PC-3 (cell line): ENCODE results near the gene LRRC45. TPM values are rescaled to one million over a fixed set of nuclear protein-coding genes. Genes with fewer than 3 reads are reported as not detected.
A peak's percentile ranks its signal among the peaks of the same experiment; 100 is the strongest.

Experiments used
- ATAC-seq: fragments of 200-7000 bp; cut with Tn5 transposase; 2 replicates; pipeline ENCODE4 v1.9.1; 2020; ENCODE audit warnings: mild to moderate bottlenecking, moderate library complexity
- Bru-seq: library from RNA; stranded (reverse); fragments of 400-500 nt; gene quantifications from one replicate; lab custom pipeline; 2021; lab: Mats Ljungman, UMichigan
- BruChase-seq, 2 experiments: library from RNA; stranded (reverse); fragments of 400-500 nt; gene quantifications; one replicate each; lab custom pipeline; 2021; lab: Mats Ljungman, UMichigan
- BruUV-seq: library from RNA; stranded (reverse); fragments of 400-500 nt; replicated peaks from 2 replicates; lab custom pipeline; 2021; lab: Mats Ljungman, UMichigan
- CTCF ChIA-PET: fragments of 300-600 bp; sonication (Branson Sonifier 250); formaldehyde crosslinking; loops from one replicate; lab custom pipeline; 2022; ENCODE audit warnings: antibody characterized with exemption; lab: Charles Lee
- POLR2A ChIA-PET: fragments of 300-600 bp; sonication (Branson Sonifier 250); formaldehyde crosslinking; loops from one replicate; lab custom pipeline; 2022; ENCODE audit warnings: antibody characterized with exemption; ENCODE audit not compliant: unreplicated experiment; lab: Charles Lee
- DNase-seq: peaks from one replicate; pipeline ENCODE4 v3.0.0-alpha.2; 2015
- H2AFZ ChIP-seq: fragments of 300-600 bp; sonication (generic); 2 replicates; pipeline ENCODE4 v1.6.0; 2016; ENCODE audit warnings: antibody characterized with exemption, low read length
- H3F3A ChIP-seq: fragments of 300-600 bp; sonication (generic); one replicate; pipeline ENCODE4 v1.6.0; 2017; ENCODE audit warnings: antibody characterized with exemption, low read length, control low read depth, mild to moderate bottlenecking; ENCODE audit not compliant: unreplicated experiment
- H3K27ac ChIP-seq: fragments of 300-600 bp; sonication (generic); 2 replicates; pipeline ENCODE4 v1.5.1; 2016; ENCODE audit warnings: mild to moderate bottlenecking, low read length
- H3K27me3 ChIP-seq: fragments of 300-600 bp; sonication (generic); 2 replicates; pipeline ENCODE4 v1.6.1; 2016; ENCODE audit warnings: low read length, mixed read lengths
- H3K36me3 ChIP-seq: fragments of 300-600 bp; sonication (generic); 2 replicates; pipeline ENCODE4 v1.6.1; 2016; ENCODE audit warnings: low read depth, mixed run types, low read length, mixed read lengths
- H3K4me1 ChIP-seq: fragments of 300-600 bp; sonication (generic); 2 replicates; pipeline ENCODE4 v1.5.1; 2016; ENCODE audit warnings: low read length; ENCODE audit not compliant: insufficient read depth
- H3K4me2 ChIP-seq: fragments of 300-600 bp; sonication (generic); 2 replicates; pipeline ENCODE4 v1.6.0; 2016; ENCODE audit warnings: low read length
- H3K4me3 ChIP-seq: fragments of 300-600 bp; sonication (generic); 2 replicates; pipeline ENCODE4 v1.5.1; 2016; ENCODE audit warnings: mild to moderate bottlenecking, low read length, mixed read lengths
- H3K79me2 ChIP-seq: fragments of 300-600 bp; sonication (generic); 2 replicates; pipeline ENCODE4 v1.6.1; 2017; ENCODE audit warnings: low read length, mixed read lengths
- H3K9ac ChIP-seq: fragments of 300-600 bp; sonication (generic); 2 replicates; pipeline ENCODE4 v1.6.0; 2016; ENCODE audit warnings: mild to moderate bottlenecking, low read length
- H3K9me2 ChIP-seq: fragments of 300-600 bp; sonication (generic); replicated peaks from 2 replicates; pipeline ENCODE4 v1.6.1; 2016; ENCODE audit warnings: mixed run types, low read length, mixed read lengths
- H3K9me3 ChIP-seq: fragments of 300-600 bp; sonication (generic); 2 replicates; pipeline ENCODE4 v1.6.1; 2016; ENCODE audit warnings: low read length, mixed read lengths
- H4K20me1 ChIP-seq: fragments of 300-600 bp; sonication (generic); 2 replicates; pipeline ENCODE4 v1.6.1; 2016; ENCODE audit warnings: low read length, mixed read lengths
- EZH2 ChIP-seq: fragments of 300-600 bp; sonication (generic); IDR thresholded peaks from one replicate; pipeline ENCODE4 v1.6.1; 2017; ENCODE audit warnings: antibody characterized with exemption, mild to moderate bottlenecking, low read length; ENCODE audit not compliant: unreplicated experiment
- EZH2phosphoT487 ChIP-seq: fragments of 300-600 bp; sonication (generic); IDR thresholded peaks from 2 replicates; pipeline ENCODE4 v1.6.1; 2018; ENCODE audit warnings: mild to moderate bottlenecking, antibody characterized with exemption, low read length, borderline replicate concordance
- intact Hi-C: fragments of 100-400 bp; cut with micrococcal nuclease; formaldehyde crosslinking; loops from 2 replicates; pipeline ENCODE4 v1.9.0; 2023
- long read RNA-seq: library from polyadenylated mRNA; unstranded; transcript quantifications from one replicate; pipeline ENCODE4 v2.0.0, GENCODE V29; 2021; ENCODE audit not compliant: unreplicated experiment
- total RNA-seq: library from RNA; depleted of rRNA; stranded (reverse); fragments of >200 nt; gene quantifications from 2 replicates; pipeline ENCODE4 v1.2.3, GENCODE V29; 2014; rRNA removed
- TF ChIP-seq, protein P1 (sequence below): fragments of 300-600 bp; sonication (generic); conservative IDR thresholded peaks from 2 replicates; pipeline ENCODE4 v1.5.1; 2017; ENCODE audit warnings: antibody characterized with exemption, low read depth, mild to moderate bottlenecking, low read length

LRRC45 gene
- total RNA-seq: 71.5 and 90.0 TPM in 2 replicates
- percentile 55 among the genes with signal in this experiment for Bru-seq, nascent RNA
- percentile 72 among the genes with signal in this experiment for BruChase-seq, experiment 1, labeled RNA remaining after a 6-hour chase
- BruChase-seq, experiment 2, labeled RNA remaining after a 2-hour chase: percentile 61 among the genes with signal in this experiment
- long read RNA-seq, transcript LRRC45-201 (17 exons, 2,701 nt): major isoform, 26 of 149 reads
- long read RNA-seq, partial matches to known transcripts: 91 of 149 reads
- long read RNA-seq, other reads (novel, unspliced or antisense): 32 of 149 reads

DNA sequence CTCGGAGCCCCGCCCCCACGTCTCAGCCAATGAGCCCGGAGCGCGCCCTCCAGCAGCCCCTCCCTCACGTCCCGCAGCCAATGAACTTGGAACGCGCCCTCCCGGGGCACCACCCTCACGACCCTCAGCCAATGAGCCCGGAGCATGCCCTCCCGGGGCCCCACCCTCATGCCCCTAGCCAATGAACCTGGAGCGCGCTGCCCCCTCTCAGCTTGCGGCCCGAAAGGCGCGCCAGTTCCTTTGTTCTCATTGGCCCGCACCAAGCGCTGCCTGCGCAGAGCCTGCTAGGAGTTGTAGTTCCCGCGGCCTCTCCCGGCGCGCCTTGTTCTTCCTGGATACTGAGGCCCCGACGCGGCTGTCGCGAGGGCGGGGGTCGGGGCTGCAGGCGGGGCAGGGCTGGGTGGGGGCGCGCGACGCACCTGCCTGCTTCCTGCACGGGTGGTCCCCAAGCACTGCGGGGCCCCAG is at the start of gene LRRC45:
LRRC45 (plus strand) TSS at position 325 of the 466 bp plus-strand sequence. CDS start 339 bp downstream, outside the sequence.
- H3K4me3 ChIP-seq: peak within 1 kb of the TSS; percentile 100
- intact Hi-C loops: no loop called here
- peak within 1 kb of the TSS; percentile 98 for H3K9ac ChIP-seq
- BruUV-seq: no TSS peak
- peak; percentile 99 for DNase-seq
- ChIA-PET CTCF (interaction anchor here (0.7 to 4.8 kb wide), 4 partner anchors 15 to 137 kb away, joined by 4 to 40 read pairs (median 8); partner anchors contain the start of gene DCXR), POLR2A (interaction anchor here (0.7 kb wide), 1 partner anchor 23 kb away, joined by 3 read pairs; no protein-coding TSS in a partner anchor)
- TF ChIP-seq EZH2phosphoT487: no peak
- no peaks in the 10 kb centered on the region; the same call in 1 of the 2 replicates for H3K36me3 ChIP-seq
- peaks cover 43% of the 10 kb centered on the region for H3K79me2 ChIP-seq
- H3K9me3 ChIP-seq: no peaks in the 10 kb centered on the region
- peak within 1 kb of the TSS; percentile 57 for H3K27ac ChIP-seq
- peak within 1 kb of the TSS; percentile 99 for H3K4me2 ChIP-seq
- H3K9me2 ChIP-seq: no peaks in the 10 kb centered on the region
- H3K27me3 ChIP-seq: no peaks in the 10 kb centered on the region
- peak within 1 kb of the TSS; percentile 80 for H2AFZ ChIP-seq
- H3K4me1 ChIP-seq: peaks cover 21% of the 10 kb centered on the region; the same call in 1 of the 2 replicates
- peaks cover 7% of the 10 kb centered on the region; the same call in 1 of the 2 replicates for H4K20me1 ChIP-seq
- peak; percentile 84 for ATAC-seq
- H3F3A ChIP-seq: no peaks in the 10 kb centered on the region

GRCh38 chr17:81973432-81973831 is 49.7 kb upstream of the LRRC45 start:
- no peak overlapping the region for H2AFZ ChIP-seq
- no peak for ATAC-seq
- H3K9me2 ChIP-seq: no peaks in the 10 kb centered on the region
- ChIA-PET CTCF (no interaction called here), POLR2A (interaction anchor here (0.7 kb wide), 2 partner anchors 62 to 69 kb away, joined by 11 to 12 read pairs; partner anchors contain the start of gene PCYT2)
- no peaks in the 10 kb centered on the region for H3K36me3 ChIP-seq
- no peak overlapping the region for H3K27ac ChIP-seq
- intact Hi-C loops: no loop called here
- H3K4me2 ChIP-seq: no peak overlapping the region
- H4K20me1 ChIP-seq: no peaks in the 10 kb centered on the region
- no peaks in the 10 kb centered on the region for H3F3A ChIP-seq
- no peak overlapping the region for H3K9ac ChIP-seq
- H3K27me3 ChIP-seq: no peaks in the 10 kb centered on the region
- no peak for DNase-seq
- TF ChIP-seq, protein P1, sequence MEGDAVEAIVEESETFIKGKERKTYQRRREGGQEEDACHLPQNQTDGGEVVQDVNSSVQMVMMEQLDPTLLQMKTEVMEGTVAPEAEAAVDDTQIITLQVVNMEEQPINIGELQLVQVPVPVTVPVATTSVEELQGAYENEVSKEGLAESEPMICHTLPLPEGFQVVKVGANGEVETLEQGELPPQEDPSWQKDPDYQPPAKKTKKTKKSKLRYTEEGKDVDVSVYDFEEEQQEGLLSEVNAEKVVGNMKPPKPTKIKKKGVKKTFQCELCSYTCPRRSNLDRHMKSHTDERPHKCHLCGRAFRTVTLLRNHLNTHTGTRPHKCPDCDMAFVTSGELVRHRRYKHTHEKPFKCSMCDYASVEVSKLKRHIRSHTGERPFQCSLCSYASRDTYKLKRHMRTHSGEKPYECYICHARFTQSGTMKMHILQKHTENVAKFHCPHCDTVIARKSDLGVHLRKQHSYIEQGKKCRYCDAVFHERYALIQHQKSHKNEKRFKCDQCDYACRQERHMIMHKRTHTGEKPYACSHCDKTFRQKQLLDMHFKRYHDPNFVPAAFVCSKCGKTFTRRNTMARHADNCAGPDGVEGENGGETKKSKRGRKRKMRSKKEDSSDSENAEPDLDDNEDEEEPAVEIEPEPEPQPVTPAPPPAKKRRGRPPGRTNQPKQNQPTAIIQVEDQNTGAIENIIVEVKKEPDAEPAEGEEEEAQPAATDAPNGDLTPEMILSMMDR: no peak
- H3K9me3 ChIP-seq: peaks cover 4% of the 10 kb centered on the region; the same call in 1 of the 2 replicates
- H3K4me3 ChIP-seq: no peak overlapping the region
- peaks cover 6% of the 10 kb centered on the region for H3K79me2 ChIP-seq
- BruUV-seq: no TSS peak
- peaks cover 10% of the 10 kb centered on the region for H3K4me1 ChIP-seq

- peak; percentile 15 for ATAC-seq
- POLR2A ChIA-PET: no interaction called here
Observed at GRCh38 chr17:81976332-81977210, 46.5 kb upstream of the LRRC45 start.

More at GRCh38 chr17:81976332-81977210, 46.5 kb upstream of the LRRC45 start:
- Histone ChIP-seq H3K9me3 (peaks cover 4% of the 10 kb centered on the region; the same call in 1 of the 2 replicates), H3K27ac (peak overlapping the region; percentile 69), H3K27me3 (no peaks in the 10 kb centered on the region), H3K36me3 (no peaks in the 10 kb centered on the region), H3K4me3 (peak overlapping the region; percentile 97), H3K4me2 (peak overlapping the region; percentile 96), H3K4me1 (peaks cover 13% of the 10 kb centered on the region), H3K9me2 (no peaks in the 10 kb centered on the region), H3K79me2 (peaks cover 15% of the 10 kb centered on the region), H4K20me1 (no peaks in the 10 kb centered on the region), H3K9ac (peak overlapping the region; percentile 86), H3F3A (no peaks in the 10 kb centered on the region), H2AFZ (peak overlapping the region; percentile 96)
- CTCF ChIA-PET: no interaction called here
- intact Hi-C loops: no loop called here
- TF ChIP-seq, protein P1: no peak
- TF ChIP-seq EZH2 (no peak), EZH2phosphoT487 (no peak)
- TSS peak; percentile 76 for BruUV-seq
- DNase-seq: peak; percentile 23
